GM19099 (cell line): ENCODE data around the gene ZNF879.

Experiments used
- POLR2A ChIP-seq: IDR thresholded peaks from 3 replicates; pipeline ENCODE4 v1.6.1; 2011; ENCODE audit warnings: low read depth; ENCODE audit not compliant: insufficient read length; ENCODE audit errors: extremely low read depth

Gene ZNF879

DNA sequence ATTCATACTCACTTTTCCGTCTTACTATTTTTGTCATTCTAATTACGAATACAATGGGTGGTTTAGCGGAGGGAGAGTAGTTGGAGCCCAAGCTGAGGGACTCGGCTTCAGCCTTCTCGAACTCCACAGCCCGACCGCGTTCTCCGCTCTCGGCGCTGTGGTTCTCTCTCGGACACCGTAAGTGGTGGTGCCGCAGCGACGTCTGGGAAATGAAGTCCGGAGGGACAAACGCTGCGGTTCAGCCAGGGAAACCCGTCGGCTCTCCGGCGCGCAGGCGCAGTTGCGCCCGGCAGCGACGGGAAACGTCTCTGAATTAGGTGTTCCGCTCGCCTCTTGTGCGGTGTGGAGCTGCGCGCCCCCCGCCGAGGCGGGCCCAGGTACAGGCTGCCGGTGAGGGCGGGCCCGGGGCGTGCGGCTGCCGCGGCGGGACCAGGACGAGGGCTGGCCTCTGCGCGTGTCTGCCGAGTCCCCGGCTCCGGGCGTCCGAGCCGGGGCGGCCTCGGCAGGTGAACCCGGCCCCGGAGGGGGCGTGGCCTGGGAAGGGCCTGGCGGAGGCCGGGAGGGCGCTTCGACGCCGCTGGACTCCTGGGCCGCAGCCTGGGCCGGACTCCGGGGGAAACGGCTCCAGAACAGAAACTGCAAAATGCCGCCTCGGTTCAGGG lies at the start of gene ZNF879:
TSS of gene ZNF879 (plus strand) at position 277 of the 662 bp plus-strand sequence. CDS start 1,201 bp downstream, outside the sequence.
- no peak for TF ChIP-seq POLR2A

DNA sequence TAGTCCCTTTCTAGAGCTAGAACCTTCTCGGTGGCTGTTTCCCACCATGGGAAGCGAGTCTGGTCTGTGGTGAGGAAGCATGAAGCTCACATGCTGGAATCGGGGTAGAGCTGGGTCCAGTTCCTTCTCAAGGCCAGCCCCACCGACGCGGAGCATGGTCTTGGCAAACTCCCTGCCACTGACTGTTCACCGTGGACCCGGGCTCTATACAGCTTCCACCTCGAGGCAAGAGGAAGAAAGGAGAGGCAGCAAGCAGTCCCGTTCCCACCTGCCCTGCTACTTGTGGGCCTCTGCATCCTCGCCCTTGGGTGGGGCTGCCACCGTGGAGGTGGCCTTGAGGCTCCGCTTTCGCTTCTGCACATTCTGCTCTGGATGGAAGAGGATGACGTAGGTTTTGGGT lies 42.2 kb upstream of the ZNF879 start:
- no peak for TF ChIP-seq POLR2A

DNA sequence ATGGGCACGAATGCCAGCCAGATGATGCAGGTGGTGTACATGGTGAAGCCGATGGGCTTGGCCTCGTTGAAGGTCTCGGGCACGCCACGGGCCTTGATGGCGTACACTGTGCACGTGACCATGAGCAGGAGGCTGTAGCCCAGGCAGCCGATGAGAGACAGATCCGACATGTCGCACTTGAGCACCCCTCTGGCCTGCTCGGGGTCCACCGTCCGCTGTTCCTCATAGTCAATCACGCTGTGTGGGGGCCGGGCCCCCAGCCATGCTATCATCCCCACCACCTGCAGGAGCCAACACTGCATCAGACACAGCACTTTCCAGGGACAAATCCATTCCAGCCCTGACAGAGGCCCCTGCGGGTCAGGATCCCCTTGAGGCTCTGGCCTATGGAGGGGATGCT lies 40.7 kb upstream of the ZNF879 start:
- TF ChIP-seq POLR2A, result no peak

DNA sequence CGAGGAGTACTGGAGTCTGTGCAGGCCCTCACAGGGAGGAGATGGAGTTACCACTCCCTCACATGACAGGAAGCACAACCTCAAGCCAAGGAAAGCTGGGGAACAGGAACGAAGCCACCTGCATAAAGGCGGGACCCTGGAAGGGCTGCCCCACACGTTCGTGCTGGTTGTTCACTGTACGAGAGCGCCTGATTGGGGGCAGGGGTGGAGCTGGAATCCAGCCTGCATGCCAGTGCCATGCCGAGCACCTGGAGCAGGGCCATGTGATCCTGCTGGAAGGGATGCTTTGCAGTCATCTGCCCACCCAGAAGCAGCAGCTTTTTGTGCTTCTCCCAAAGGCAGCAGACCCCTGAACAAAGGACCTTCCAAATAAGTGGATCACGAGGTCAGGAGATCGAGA lies 39.9 kb upstream of the ZNF879 start:
- TF ChIP-seq POLR2A, result no peak

DNA sequence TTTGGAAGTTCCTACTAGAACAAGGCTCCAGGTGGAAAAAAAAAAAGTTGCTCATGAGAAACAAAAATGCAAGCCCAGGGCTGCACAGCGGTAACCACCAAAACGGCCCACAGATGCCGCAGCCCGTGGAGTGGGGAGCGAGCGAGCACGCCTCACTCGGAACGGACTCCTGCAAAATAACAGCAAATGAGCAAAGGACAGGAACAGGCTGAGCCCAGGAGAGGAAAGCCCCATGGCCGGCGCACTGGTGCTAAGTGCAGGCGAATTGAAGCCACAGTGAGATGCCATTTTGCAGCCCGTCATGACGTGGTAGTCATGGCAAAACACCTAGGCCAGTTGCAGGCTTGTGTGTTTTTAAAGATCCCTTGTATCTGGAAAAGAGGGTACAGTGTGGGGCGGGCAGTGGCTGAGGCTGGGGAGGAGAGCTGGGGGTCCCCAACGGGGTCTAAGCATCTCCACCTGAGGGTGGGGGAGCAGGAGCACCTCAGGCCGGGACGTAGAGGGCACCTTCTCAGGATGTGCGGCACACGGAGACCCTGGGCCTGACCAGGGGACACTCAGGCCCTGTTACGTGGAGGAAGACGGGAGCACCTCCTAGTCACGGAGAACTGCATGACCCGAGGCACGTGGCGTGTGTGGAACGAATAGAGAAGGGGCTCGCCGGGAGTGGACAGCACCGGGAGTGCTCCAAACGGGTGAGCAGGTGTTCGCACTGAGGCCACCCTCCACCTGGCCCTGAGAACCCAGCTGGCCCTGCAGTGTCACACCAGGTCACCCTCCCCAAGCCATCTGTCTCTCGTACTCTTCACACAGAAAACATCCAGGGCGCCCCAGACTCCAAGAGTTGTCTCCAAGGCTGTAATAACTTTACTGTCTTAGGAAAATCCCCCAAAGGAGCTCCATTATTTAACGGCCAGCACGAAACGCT lies 39.2 kb upstream of the ZNF879 start:
- no peak for TF ChIP-seq POLR2A

DNA sequence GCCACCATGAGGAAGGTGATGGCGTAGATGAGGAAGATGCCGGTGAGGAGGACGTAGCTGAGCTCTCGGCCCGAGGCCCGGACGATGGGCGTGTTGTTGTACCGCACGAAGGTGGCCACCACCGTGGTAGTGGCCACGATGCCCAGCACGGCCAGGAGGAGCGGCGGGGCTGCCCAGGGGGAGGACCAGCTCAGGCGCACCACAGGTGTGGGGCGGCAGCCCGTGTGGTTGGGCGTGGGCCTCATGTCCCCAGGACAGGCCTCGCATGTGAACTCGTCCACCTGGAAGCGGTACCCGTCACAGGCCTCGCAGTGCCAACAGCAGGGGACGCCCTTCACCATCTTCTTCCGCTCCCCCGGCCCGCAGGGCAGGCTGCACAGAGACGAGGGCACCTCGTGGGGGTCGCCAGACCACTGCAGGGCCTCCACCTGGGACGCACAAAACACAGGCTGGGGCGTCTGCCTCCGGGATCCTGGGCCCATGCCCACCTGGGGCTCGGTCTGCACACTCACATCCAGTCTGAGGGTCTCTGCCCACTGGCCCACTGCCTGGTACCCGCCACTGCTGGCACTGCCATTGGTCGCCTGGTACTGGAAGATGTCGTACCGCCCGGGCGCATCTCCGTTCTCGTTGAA lies 37.2 kb upstream of the ZNF879 start:
- no peak for TF ChIP-seq POLR2A

DNA sequence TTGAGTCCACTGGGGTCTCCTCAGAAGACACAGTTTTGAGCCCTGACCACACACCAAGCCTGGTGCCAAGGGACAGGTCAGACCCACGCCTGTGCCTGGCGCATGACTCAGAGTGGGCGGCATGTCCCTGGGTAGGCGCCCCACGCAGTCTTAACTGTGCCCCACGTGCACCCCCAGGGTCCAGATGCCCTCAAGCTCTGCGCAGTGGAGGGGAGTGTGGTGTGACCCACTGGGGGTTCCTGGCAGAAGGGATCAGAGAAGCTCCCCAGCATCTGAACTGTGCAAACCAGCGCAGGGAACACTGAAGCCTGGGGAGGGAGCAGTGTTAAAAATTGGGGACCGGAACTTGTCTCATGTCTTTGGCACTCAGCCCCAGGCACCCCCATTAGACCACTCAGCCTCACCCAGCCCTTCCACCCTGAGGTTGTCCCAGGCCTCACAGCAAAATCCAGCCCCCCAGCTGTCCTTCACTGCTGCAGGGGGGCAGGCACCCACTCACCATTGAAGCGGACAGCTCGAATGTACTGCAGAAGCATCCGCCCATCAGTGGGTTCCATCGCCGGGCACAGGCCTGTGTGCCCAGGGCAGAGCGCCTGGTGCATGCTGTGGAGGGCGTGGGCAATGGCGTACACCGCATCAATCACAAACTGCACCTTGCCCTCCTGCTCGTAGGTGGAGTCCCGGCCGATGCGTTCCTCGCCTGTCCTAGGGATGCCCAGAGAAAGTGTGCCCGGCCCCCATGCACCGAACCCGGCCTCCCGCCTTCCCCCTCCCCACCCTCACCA lies 35.0 kb upstream of the ZNF879 start:
- no peak for TF ChIP-seq POLR2A

DNA sequence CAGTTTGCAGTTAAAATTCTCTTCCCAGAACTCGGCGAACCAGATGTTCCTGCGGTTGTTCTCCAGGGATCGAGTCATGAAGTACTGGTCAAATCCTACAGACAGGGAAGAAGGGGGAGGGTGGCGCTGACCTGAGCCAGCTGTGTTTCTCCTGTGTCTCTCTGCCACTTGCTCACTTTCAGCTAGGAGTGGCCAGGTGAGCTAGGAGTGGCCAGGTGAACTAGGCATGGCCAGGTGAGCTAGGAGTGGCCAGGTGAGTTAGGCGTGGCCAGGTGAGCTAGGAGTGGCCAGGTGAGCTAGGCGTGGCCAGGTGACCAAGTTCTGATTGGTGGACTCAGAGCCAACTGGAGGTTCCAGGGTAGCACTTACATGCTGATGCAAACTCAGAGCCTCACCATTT lies 34.3 kb upstream of the ZNF879 start:
- TF ChIP-seq POLR2A, result no peak

DNA sequence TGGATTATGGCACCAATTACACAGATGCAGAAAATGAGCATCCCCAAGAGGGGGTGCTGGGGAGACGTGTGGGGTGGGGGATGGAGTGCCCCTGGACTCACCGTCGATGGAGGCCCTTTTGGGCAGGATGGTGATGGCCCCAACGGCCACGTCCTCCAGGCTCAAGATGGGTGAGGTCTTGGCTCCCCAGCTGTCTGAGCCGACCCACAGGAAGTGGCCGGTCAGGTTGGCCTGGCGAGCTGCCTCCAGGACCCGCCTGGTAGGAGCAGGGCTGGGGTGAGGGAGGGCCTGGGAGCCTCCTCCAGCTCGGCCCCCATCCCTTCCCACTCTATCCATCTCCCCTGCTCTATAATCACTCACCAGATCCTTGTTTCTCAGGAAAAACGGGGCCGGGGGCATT lies 33.1 kb upstream of the ZNF879 start:
- no peak for TF ChIP-seq POLR2A

DNA sequence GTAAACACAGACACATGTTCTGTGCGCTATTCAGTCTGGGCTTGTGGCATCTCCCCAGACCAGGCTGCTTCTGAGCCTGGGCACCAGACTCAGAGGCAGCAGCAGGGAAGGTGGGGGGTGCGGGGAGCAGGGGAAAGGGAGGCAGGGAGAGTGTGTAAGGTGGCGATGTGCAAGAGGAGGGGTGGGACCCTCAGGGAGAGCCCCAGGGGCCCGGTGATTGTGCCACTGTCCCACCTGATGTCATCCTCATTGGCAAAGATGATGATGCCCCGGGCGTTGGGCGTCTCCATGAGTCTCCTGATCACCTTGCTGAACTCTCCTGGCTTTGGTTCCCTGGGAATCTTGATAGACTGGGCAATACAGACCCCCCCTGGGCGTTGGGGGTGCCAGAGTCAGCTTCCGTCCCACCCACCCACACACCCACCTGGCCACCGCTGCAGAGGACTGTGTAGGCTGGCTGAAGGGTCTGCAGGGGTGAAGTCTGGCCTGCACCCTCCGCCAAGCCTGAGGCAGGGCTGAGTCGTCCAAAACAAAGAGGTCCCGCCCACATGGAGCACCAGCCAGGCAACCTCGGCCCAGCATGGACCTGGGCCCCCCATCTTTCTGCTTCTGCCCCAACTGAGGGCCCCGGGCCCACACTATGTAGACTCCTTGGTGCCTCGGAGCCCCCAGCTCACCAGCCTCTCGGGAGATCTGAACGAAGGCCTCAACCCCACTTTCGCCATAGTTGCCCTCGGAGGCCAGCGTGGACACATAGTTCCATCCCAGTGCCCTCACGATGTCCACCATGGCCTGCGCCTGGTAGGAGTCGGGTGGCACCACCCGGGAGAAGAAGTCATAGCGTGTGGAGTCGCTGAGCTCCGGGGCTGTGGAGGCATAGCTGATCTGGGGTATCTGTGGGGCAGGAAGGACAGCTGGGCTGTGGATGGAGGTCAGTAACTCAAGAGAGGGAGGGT lies 32.1 kb upstream of the ZNF879 start:
- TF ChIP-seq POLR2A, result no peak

DNA sequence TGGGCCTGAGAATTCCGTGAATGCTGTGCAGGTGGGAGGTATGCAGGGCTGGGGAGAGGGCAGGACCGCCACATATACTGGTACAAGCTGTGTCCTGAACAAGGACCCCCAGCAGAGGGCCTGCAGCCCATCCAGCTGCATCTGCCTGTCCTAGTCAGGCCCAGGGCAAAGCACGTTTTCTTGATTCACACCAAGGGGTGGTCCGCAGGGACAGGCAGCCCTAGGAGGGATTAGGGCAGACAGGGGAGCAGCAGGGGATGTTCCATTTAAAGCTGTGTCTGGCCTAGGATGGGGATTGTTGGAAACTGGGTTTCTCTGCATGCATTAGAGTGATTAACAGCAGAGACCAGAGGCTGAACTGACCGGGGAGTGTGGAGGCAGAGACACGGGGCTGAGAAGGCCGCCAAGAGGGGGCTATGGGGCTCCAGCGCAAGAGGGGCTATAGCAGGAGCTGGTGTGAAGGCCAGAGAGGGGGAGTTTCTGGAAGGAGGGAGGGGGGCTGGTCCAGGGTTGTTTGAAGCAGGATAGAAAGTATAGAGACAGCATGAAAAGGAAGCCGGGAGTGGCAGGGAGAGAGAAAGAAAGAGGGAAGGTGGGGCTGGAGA lies 31.2 kb upstream of the ZNF879 start:
- no peak for TF ChIP-seq POLR2A

DNA sequence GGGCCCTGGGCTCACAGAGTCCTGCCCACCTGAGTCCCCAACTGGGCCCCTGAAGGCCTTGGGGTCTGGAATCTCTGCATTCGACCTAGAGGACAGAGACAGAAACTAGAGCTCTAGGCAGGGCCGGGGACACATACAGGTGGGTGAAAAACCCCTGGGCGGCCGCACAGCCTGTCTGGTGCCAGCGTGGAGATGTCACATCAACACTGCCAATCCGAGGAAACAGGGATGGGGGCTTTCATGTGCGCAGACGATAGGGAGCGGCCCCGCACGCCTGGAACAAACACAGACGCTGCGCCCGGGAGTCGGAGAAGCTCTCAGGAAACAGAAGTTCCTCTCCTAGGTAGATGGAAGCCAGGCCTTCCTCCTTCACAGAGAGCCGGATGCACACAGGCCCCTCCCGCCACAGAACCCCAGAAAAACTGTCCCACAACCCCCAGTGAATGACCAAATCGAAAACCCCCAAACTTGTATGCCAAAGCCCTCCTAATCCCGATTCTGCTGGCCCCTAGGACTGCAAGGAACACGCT lies 30.3 kb upstream of the ZNF879 start:
- no peak for TF ChIP-seq POLR2A

DNA sequence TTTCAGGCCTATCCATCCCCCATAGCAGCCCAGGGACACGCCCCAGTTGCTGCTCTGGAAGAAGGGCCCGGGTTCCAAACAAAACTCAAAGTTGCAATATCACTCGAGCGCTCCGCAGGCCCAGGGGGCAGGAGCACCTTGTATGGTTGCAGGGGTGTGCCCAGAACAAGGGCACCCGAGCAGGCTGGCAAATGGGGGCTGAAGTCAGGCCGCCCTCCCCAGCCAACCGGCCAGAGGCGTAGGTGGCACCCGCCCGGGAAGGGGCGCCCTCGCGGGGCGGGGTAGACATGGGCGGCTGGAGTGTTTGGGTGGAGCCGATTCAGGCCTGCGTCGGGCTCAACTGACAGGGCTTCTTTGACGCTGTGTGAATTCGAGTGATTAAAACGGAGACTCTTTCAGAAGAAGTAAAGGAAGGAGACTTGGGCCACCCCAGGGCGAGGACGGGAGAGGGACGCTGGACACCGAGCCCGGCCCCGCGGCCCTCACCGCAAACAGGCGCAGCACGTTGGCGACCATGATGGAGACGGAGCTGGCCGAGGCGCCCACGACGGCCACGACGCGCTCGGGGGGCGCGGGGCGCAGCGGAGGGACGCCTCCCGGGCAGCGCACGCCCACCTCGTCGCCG lies 29.5 kb upstream of the ZNF879 start:
- no peak for TF ChIP-seq POLR2A
